PFSK-1 (cell line): ENCODE measurements around the gene CCDC33.

ENCODE experiments used
- FOXP2 ChIP-seq: optimal IDR thresholded peaks from 2 replicates; pipeline ENCODE3; 2011; ENCODE audit warnings: borderline replicate concordance, control low read depth, inconsistent platforms; ENCODE audit not compliant: insufficient read depth; ENCODE audit errors: extremely low read length, extremely low read depth
- POLR2AphosphoS5 ChIP-seq: IDR thresholded peaks from 2 replicates; pipeline ENCODE4 v1.6.1; 2012; ENCODE audit warnings: low read depth, mild to moderate bottlenecking, control low read depth, low read length, moderate library complexity
- SIN3A ChIP-seq: IDR thresholded peaks from 2 replicates; pipeline ENCODE4 v1.6.1; 2012; ENCODE audit warnings: mild to moderate bottlenecking, low read length, moderate library complexity, borderline replicate concordance; ENCODE audit not compliant: insufficient read depth
- TAF1 ChIP-seq: IDR thresholded peaks from 2 replicates; pipeline ENCODE4 v1.6.1; 2012; ENCODE audit warnings: low read length, control low read depth, borderline replicate concordance; ENCODE audit not compliant: insufficient read depth
- TF ChIP-seq, protein P1 (sequence below), 2 experiments: IDR thresholded peaks; 2 replicates each; pipeline versions ENCODE4 v1.6.1 to v1.8.0; 2011 to 2012; ENCODE audit warnings: low read depth in 2 of 2, low read length in 2 of 2, control low read depth in 1 of 2, inconsistent platforms in 1 of 2, mild to moderate bottlenecking in 1 of 2, moderate library complexity in 1 of 2; ENCODE audit not compliant: insufficient read depth in 1 of 2

Gene CCDC33

DNA sequence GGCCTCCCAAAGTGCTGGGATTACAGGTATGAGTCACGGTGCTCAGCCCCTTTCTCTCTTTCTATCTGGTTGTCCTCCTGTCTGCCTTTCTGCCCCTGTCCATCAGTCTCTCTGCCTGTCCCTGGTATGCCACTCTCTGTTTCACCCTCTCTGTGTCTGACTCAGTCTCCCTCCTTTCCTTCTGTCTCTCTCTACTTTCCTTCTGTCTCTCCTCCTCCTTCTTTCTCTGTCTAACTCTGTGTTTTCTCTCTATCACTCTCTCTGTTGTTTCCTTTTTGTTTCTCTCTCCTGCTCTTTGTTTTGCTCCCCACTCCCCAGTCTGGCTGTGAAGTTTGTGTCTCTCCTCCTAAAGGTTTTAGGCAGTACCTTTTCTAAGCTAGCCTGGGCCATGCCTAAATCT, 24.5 kb upstream of the CCDC33 start:
- TF ChIP-seq TAF1 = no peak
- TF ChIP-seq SIN3A = no peak
- no peak for TF ChIP-seq POLR2AphosphoS5

DNA sequence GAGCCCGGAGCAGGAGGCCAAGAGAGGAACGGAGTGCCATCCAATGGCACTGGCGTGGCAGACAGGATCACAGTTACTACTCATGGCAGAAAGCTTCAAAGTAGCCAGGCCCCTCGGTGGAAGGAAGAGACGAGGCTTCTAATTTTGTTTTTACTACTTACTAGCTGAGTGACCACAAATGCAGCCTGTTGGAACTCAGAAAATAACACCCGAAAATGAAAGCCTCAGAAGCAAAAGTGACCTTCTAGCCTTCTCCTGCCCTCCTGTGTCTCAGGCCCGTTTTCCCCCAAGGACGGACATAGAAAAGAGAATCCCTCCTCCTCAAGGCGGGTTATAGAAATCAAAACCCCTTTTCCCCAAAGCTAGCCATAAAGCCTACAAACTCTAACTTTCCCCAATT, 23.6 kb upstream of the CCDC33 start:
- TF ChIP-seq SIN3A = no peak
- no peak for TF ChIP-seq POLR2AphosphoS5
- no peak for TF ChIP-seq TAF1
- no peak for TF ChIP-seq FOXP2
- TF ChIP-seq, protein P1, sequence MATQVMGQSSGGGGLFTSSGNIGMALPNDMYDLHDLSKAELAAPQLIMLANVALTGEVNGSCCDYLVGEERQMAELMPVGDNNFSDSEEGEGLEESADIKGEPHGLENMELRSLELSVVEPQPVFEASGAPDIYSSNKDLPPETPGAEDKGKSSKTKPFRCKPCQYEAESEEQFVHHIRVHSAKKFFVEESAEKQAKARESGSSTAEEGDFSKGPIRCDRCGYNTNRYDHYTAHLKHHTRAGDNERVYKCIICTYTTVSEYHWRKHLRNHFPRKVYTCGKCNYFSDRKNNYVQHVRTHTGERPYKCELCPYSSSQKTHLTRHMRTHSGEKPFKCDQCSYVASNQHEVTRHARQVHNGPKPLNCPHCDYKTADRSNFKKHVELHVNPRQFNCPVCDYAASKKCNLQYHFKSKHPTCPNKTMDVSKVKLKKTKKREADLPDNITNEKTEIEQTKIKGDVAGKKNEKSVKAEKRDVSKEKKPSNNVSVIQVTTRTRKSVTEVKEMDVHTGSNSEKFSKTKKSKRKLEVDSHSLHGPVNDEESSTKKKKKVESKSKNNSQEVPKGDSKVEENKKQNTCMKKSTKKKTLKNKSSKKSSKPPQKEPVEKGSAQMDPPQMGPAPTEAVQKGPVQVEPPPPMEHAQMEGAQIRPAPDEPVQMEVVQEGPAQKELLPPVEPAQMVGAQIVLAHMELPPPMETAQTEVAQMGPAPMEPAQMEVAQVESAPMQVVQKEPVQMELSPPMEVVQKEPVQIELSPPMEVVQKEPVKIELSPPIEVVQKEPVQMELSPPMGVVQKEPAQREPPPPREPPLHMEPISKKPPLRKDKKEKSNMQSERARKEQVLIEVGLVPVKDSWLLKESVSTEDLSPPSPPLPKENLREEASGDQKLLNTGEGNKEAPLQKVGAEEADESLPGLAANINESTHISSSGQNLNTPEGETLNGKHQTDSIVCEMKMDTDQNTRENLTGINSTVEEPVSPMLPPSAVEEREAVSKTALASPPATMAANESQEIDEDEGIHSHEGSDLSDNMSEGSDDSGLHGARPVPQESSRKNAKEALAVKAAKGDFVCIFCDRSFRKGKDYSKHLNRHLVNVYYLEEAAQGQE (IDR thresholded peaks at IDR 0.05; ENCODE audit: insufficient read depth in 1 of 2, low read depth in 2 of 2, low read length in 2 of 2) = no peak

DNA sequence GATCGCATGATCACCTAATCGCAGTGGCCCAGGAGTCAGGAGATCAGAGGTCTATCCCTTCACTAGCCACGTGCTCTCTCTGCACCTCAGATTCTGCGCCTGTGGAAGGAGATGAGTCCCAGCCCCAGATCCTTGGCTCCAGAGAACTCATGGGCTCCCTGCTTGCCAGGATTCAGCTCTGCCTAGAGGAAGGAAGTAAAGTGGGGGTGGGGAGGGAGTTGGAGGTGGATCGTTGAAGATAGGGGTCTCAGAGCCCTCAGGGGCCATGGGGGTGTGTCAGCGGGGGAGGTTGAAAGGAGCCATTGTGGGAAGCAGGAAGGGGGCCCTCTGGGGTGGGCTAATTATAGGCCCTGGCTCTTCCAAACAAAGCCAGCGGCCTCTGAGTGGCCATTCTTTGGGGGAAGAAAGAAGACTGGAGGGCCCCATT, 22.3 kb upstream of the CCDC33 start:
- TF ChIP-seq POLR2AphosphoS5 (no peak), SIN3A (no peak), FOXP2 (no peak), TAF1 (no peak)
- TF ChIP-seq, protein P1 (IDR thresholded peaks at IDR 0.05; ENCODE audit: insufficient read depth in 1 of 2, low read depth in 2 of 2, low read length in 2 of 2) = no peak

DNA sequence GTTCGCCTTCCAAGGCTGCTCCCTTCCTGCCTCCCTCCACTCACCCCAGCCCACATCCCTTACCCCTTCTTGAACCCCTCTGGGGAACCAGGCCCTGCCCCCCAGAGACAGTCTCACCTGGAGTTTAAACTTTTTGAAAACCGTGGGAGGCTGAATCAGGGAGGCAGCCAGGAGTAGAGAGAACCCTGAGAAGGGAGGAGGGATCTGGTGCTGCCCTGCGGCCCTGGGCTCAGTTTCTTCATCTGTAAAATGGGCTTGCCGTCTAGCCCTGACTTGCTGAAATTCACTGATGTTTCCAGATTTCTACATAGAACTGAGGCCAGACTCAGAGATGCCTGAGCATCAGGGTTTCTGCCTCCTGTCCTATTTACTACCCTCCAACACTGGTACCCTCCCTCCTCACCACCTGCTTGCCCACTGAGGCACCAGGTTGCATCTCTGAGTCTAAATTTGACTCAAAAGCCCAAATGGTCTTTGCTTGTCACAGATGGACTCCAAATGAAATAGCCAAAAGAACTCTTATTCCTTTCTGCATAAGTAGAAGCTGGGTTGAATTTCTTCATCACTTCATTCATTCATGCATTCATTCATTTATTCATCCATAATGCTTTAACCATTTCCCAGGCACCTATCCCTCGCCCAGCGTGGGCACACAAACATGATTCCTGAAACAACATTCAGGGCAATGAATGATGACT, 21.7 kb upstream of the CCDC33 start:
- no peak for TF ChIP-seq TAF1
- TF ChIP-seq FOXP2 = no peak
- TF ChIP-seq SIN3A = no peak
- TF ChIP-seq, protein P1 (IDR thresholded peaks at IDR 0.05; ENCODE audit: insufficient read depth in 1 of 2, low read depth in 2 of 2, low read length in 2 of 2) = no peak
- no peak for TF ChIP-seq POLR2AphosphoS5

DNA sequence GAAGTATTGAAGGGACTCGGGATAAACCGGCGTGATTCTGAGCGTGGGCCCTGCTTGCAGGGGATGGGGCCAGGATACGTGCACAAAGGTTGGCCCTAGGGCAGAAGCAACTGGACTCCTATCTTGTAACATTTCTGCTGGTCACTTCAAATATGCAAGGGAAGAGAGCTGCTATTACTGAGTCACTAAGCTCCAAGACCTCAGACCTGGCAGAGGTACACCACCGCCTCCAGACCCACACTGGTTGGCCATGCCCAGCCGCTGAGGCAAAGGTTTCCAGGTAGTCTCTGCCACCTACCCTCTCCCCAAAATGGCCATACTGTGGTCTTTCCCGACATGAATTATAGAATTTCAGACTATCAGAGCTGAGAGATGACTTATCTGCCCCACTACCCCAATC, 20.2 kb upstream of the CCDC33 start:
- no peak for TF ChIP-seq TAF1
- TF ChIP-seq, protein P1 (IDR thresholded peaks at IDR 0.05; ENCODE audit: insufficient read depth in 1 of 2, low read depth in 2 of 2, low read length in 2 of 2) = no peak
- no peak for TF ChIP-seq FOXP2
- no peak for TF ChIP-seq POLR2AphosphoS5
- no peak for TF ChIP-seq SIN3A
